ENCODE data around the gene WASHC1.
"Not testable (repeated sequence)": the region's sequence is repeated elsewhere in the genome, so short reads cannot be mapped to it uniquely, and the experiment has no call there.

The WASHC1 gene, protein sequence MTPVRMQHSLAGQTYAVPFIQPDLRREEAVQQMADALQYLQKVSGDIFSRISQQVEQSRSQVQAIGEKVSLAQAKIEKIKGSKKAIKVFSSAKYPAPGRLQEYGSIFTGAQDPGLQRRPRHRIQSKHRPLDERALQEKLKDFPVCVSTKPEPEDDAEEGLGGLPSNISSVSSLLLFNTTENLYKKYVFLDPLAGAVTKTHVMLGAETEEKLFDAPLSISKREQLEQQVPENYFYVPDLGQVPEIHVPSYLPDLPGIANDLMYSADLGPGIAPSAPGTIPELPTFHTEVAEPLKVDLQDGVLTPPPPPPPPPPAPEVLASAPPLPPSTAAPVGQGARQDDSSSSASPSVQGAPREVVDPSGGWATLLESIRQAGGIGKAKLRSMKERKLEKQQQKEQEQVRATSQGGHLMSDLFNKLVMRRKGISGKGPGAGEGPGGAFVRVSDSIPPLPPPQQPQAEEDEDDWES

DNA sequence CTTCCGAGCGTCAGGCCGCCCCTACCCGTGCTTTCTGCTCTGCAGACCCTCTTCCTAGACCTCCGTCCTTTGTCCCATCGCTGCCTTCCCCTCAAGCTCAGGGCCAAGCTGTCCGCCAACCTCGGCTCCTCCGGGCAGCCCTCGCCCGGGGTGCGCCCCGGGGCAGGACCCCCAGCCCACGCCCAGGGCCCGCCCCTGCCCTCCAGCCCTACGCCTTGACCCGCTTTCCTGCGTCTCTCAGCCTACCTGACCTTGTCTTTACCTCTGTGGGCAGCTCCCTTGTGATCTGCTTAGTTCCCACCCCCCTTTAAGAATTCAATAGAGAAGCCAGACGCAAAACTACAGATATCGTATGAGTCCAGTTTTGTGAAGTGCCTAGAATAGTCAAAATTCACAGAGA, at the start of gene WASHC1:
Gene WASHC1 (minus strand): TSS at position 101 of the 400 bp plus-strand sequence. CDS start 4,457 bp downstream, outside the sequence.
- DNase-seq (ENCODE audit: low read depth in 2 of 2): not testable (repeated sequence)

DNA sequence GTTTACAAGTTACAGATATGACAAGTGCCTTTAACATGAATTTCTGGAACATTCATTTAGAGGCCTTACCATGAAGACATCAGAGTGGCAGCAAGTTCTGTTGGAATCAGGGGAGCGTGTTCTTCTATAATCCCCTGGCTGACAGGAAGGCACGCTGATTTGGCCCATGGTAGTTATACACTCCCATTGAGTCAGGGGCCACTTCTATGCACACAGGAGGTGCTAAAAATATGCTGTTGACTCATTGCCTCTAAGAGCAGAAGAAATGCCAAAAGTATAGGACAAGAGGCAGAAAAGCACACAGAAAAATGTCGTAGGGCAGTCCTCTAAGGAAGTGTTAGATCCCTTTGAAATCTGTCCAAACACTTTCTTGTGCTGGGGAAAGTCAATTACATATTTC, 49.1 kb upstream of the WASHC1 start:
- DNase-seq (ENCODE audit: low read depth in 2 of 2): not testable (repeated sequence)

DNA sequence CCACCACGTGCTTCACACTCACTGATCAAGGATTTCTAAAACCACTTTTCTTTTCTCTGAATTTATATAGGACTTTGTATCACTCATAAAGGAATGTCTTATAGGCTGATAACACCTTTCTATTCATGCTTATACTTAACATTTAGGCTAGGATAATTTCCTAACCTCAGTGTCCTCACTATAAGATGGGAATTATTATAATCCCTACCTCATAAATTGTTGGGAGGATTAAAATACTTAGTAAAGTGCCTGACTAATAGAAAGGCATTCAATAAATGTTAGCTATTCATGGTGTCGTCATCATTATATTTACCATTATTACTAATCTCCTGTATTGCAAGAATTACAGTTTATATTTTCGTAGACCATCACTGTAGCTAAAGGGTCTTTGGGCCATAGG, 47.1 kb upstream of the WASHC1 start:
- DNase-seq (ENCODE audit: low read depth in 2 of 2): not testable (repeated sequence)

DNA sequence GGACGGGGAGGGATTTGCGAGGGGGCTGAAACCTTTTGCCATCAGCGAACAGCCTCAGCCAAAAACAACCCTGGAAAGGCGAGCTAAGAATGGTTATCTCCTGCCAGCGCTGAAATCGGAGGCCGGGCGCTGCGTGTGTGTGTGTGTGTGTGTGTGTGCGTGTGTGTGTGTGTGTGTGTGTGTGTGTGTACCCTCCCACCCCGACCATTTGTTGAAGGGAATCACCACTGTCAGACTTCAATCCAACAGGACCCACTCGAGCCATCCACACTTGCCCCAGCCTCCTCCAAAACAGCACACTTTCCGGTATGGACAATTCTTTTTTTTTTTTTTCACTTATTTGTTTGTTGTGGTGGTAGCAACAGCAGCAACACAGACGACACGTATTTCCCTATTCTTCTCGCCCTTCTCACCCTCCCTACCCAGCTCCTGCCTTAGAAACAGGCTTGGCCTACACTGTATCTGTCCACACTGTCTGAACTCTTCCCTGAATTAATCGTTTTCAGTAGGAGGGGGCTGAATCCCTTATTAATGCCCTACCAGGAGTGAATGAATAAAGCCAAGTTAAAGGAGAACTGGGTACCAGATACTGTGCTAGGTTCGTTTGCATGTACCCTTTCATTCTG, 44.8 kb upstream of the WASHC1 start:
- not testable (repeated sequence) for DNase-seq (ENCODE audit: low read depth in 2 of 2)

DNA sequence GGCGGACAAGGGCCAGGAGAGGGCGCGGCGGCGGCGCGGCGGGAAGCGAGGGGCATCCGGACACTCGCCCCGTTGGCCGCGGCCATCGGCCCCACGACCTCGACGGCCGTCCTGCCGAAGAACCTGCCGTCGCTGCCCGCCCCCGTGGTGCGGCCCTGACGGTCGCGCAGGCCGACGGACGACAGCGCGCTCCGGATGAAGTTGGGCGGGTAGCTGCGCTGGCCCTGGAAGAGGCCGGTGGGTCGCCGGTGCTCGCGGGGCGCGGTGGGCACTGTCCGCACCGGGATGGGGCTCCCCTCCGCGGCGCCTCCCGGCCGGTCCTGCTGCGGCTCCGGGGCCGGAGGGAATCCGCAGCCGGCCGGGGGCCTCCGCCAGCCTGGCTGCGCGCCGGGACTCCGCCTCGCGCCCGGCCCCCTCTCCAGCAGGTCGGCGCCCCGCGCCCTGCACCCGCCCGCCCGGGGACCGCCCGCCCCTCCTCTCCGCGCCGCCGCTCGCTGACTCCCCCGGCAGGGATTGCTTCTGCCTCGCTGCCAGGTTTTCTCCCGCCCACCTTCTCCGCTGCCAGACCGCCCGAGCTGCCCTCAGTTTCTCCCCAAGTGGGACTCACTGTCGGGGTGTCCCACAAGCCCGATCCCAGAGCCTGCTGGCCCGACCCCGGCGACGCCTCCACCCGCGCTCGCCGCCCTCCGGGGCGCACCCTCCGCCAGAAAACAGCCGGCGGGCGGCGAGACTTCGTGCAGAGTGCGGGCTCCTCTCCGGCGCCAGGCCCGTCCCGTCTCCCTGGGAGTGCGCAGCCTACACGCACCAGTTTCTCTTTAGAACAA, 44.0 kb upstream of the WASHC1 start:
- peak in 1 of 2 donors; percentile 4 for DNase-seq (ENCODE audit: low read depth in 2 of 2)

DNA sequence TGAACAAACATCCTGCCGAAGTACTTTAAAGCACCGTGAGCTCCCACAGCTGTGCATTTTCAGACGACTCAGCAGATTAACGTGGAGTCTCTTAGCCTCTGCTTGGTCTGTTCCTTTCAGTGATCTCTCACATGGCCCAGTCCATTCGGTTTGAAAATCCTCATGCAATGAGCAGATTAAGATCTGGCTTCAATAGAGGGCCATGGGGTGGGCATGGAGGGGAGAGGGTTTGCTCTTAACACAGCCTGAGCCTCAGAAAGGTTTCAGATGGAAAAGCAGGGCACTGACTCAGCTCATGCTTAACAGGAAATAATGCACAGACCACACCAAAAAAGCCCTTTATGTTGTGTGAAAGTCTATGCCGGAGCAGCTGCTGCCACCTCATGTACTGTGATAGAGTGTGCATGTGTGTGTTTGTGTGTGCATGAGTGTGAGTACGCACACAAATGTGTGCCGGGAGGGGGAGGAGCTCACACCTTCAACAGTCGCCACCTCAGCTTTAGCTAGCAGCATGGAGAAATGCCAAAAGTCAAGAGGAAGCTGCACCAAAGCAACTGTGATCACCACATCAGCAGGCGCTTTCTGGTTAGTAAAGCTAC, 33.9 kb upstream of the WASHC1 start:
- DNase-seq (ENCODE audit: low read depth in 2 of 2): not testable (repeated sequence)

DNA sequence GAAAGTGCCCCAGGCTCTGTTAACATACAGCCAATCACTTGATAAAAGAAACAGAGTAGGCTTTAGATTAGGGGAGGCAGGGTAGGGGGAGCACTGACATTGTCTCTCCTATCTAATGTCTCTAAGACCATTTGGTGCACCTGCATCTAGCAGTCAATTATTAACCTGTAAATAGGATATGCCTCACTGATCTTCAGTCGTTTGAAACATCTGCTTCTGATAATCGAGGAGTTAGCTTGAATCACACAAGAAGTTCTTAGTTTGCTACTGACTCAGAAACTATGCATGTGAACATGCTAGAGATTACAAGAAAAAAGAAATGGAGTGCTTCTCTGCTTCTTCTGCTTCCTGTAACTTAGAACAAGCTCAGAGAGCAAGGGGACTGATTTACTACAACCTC, 23.4 kb upstream of the WASHC1 start:
- DNase-seq (ENCODE audit: low read depth in 2 of 2): not testable (repeated sequence)

DNA sequence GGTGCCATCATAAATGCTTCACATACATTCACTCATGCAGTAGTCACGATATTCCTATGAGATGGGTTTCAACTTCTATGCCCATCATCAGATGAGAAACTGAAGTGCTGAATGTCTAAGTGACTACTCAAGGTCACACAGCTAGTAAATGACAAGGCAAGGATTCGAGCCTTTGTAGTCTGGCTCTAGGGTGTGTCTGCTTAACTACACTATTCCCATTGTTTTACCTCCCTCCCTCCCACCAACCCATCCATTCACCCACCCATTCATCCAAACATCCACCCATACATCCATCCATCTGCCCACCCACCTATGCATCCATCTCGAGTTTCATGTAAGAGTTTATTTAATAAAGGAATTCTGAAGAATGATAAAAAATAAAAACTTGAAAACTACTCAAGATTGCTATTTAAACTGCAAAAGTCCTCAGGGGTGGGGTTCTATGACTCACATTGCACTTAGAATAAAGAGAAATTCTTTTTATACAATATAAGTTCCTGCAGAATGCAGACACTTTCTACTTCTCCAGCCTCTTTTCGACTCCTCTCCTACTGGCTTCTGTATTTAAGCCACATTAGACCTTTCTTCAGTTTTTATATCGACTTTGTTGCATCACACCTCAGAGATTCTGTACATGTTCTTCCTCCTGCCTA, 19.1 kb upstream of the WASHC1 start:
- DNase-seq (ENCODE audit: low read depth in 2 of 2): not testable (repeated sequence)

DNA sequence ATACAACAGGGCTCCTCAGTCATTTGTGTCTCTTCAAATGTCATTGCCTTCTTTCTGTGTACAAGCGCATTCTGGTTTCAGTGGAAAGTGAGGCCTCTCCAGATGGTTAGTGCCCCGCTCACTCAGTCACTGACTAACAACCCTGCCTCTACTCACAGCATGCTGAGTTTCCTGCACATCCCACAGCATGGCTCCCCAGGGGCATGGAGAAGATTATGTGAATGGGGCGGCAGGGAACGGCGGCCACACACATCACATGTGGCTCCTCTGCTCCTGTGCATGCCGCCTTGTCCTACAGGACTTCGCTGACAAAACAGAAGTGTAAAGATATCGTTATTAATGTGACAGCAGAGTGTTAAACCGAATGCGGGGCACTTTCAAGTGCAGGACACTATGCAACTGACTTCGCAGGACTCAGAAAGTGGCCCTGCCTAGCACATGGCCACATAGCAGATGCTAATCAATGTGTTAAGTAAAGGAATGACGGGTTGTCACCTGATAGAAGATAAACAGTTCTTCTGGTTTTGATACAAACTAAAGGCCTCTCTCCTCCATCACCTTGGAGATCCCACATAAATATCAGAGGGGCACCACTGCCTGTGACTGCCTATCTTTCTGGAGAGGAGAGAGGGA, 17.5 kb upstream of the WASHC1 start:
- DNase-seq (ENCODE audit: low read depth in 2 of 2): not testable (repeated sequence)

DNA sequence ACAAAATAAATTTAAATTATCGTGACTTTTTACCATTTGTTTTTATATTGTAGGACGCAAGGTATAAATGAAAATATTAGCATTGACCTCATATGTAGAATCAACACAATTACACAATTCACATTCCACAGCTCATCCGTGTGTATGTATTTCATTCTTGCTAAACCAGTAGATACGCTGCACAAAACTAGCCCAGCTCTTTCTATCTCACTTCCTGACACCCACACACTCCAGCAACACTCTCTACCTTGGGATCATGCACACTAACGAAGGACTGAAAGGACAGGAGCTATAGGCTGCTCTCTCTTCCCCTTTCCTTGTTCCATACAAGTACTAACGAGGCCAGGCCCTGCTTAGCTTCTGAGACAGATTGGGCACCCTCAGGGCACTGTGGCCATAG, 16.9 kb upstream of the WASHC1 start:
- not testable (repeated sequence) for DNase-seq (ENCODE audit: low read depth in 2 of 2)

DNA sequence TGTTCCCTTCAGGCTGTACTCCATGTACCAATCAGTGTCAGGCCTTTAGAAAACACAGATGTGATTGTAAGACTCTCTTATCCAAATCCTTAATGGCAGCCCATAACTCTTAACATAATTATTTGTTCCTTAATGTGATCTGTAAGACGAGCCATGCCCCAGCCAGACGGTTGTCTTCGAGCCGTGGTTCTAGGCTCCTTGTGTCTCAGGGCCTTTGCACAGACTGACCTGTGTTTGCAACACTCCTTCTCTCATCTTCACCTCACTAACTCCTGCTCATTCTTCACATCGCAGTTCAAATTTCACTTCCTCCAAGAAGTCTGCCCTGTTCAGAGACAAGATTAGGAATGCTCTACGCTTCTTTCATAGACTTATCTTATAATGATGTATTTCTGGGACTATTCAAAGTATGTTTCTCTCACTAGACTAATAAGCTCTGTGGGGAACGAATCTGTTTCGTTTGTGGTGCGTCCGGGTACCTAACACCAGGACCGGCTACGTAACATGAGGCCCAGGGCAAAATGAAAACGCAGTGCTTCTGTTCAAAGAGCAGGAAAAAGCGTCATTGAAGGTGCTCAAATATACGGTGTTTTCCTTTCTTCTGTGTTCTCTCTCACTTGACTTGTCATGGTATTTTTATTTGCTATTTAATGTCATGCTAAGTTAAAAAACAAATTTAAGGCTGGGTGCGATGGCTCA, 16.1 kb upstream of the WASHC1 start:
- not testable (repeated sequence) for DNase-seq (ENCODE audit: low read depth in 2 of 2)

DNA sequence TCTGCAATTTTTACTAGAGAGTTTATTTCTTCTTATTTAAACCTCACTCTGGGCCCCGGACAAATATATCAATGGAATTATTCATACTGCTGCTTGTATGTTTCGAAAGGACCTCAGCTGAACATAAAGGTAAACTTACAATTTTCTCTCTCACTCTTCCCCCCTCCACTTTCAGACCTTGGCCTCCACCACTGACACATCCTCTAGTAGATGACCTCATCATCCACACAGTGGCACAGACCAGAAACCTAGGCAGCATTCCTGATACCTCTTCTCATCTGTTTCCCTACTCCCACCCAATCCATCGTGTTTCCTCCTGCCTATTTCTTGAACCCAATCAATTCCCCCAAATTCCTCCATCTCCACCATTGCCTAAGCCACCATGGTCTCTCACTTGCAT, 15.2 kb upstream of the WASHC1 start:
- not testable (repeated sequence) for DNase-seq (ENCODE audit: low read depth in 2 of 2)

DNA sequence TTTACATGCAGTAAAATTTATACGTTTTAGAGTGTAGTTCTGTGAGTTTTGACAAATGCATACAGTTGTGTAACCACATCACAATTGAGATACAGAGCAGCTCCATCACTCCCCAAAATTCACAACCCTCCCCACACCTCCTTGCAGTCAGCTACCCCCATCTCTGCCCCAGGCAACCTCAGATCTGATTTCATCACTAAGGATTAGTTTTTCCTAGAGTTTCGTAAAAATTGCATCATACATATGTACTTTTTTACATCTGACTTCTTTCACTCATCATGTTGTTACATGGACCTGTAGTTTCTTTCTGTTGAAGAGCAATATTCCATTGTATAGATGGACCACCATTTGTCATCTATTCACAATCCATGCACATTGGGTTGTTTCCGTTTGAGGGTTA, 14.4 kb upstream of the WASHC1 start:
- DNase-seq (ENCODE audit: low read depth in 2 of 2): not testable (repeated sequence)

DNA sequence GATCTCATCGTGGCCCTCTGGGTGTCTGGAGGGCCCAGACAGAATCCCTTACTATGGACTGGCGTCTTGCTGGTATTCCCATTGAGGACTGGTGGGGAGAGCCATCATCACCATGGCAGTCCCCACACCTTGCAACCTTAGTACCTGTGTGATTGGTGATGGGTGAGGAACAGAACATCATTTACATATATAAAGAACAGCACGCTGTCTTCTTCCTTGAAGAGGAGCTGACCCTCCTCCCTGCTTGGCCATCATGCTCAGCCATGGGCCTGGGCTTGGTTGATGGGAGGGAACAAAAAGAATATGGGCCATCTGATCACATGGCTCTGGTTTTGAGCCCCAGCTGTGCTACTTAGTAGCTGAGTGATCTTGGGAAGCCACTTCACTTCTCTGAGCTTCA, 13.9 kb upstream of the WASHC1 start:
- DNase-seq (ENCODE audit: low read depth in 2 of 2): not testable (repeated sequence)

DNA sequence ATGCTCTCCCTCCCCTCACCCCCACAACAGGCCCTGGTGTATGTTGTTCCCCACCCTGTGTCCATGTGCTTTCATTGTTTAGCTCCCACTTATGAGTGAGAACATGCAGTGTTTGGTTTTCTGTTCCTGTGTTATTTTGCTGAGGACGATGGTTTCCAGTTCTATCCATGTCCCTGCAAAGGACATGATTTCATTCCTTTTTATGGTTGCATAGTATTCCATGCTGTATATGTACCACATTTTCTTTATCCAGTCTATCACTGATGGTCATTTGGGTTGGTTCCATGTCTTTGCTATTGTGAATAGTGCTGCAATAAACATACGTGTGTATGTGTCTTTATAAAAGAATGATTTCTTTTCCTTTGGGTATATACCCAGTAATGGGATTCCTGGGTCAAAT, 12.6 kb upstream of the WASHC1 start:
- DNase-seq (ENCODE audit: low read depth in 2 of 2): not testable (repeated sequence)

DNA sequence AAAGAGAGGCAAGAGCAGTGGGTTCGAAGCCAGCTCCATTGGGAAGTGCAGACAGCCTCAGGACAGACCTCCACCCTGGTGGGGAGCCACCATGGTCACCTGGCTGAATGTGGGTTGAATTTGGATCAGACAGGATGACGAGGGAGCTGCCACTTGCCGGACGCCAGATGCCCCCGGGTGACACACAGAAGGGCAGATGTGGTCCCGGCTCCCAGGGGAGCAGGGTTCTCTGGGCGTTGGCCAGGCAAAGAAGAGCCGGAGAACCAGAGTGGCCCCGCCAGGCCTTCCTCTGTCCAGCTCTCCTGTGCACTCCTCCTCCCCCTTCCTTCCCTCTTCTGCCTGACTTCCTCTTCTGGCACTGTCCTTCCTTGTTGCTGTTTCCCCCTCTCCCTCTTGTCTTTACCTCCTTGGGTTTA, 12.0 kb upstream of the WASHC1 start:
- DNase-seq (ENCODE audit: low read depth in 2 of 2): not testable (repeated sequence)

DNA sequence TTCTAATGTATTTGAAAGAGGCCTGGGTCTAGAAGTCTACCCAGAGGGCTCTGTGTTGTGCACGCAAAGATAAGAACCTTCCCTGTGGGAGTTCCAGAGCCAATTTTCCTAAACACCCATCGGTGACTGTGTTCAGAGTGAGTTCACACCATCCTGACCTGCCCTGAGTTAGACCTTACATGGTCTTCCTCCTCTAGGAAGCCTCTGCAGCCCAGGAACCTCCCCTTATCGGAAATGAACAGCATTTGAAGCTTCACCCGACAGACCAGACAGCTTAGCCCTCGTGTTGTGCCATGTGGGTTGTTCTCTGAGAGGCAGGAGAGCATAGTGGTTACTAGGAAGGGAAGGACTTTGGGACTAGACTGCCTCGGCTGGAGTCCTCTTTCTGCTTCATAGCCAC, 3.1 kb upstream of the WASHC1 start:
- not testable (repeated sequence) for DNase-seq (ENCODE audit: low read depth in 2 of 2)

DNA sequence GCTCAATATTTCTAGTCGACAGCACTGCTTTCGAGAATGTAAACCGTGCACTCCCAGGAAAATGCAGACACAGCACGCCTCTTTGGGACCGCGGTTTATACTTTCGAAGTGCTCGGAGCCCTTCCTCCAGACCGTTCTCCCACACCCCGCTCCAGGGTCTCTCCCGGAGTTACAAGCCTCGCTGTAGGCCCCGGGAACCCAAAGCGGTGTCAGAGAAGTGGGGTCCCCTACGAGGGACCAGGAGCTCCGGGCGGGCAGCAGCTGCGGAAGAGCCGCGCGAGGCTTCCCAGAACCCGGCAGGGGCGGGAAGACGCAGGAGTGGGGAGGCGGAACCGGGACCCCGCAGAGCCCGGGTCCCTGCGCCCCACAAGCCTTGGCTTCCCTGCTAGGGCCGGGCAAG, 481 bp downstream of the WASHC1 start:
- DNase-seq (ENCODE audit: low read depth in 2 of 2): not testable (repeated sequence)

DNA sequence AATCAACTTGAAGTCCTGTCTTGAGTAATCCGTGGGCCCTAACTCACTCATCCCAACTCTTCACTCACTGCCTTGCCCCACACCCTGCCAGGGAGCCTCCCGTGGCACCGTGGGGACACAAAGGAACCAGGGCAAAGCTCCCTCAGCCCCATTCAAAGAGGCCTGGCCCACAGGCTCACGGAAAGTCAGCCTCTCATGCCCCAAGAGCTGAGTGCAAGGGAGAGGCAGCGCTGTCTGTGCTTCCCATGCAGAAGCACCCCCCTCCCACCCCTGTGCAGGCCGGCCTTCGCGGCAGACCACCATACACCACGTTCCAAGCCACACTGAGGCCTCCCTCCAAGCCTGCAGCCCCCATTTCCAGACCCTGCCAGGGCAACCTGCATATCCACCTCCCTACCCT, 7.6 kb downstream of the WASHC1 start:
- DNase-seq (ENCODE audit: low read depth in 2 of 2): not testable (repeated sequence)

DNA sequence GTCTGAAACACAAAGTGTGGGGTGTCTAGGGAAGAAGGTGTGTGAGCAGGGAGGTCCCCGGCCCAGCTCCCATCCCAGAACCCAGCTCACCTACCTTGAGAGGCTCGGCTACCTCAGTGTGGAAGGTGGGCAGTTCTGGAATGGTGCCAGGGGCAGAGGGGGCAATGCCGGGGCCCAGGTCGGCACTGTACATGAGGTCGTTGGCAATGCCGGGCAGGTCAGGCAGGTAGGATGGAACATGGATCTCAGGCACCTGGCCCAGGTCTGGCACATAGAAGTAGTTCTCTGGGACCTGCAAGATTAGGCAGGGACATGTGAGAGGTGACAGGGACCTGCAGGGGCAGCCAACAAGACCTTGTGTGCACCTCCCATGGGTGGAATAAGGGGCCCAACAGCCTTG, 12.4 kb downstream of the WASHC1 start:
- not testable (repeated sequence) for DNase-seq (ENCODE audit: low read depth in 2 of 2)
